Fibroblast of skin of left biceps (primary cell): ENCODE measurements around the gene BICDL1.
"Not testable (repeated sequence)": the region's sequence is repeated elsewhere in the genome, so short reads cannot be mapped to it uniquely, and the experiment has no call there.

Experiments used
- DNase-seq, 2 experiments: peaks; one replicate each; pipeline ENCODE4 v3.0.0-alpha.2; 2013; ENCODE audit warnings: low read depth in 2 of 2

The BICDL1 gene

GRCh38 chr12:119988472-119989360 is at the start of gene BICDL1:
Gene BICDL1 (plus strand): TSS chr12:119989236. CDS start chr12:119989869, 633 bp downstream.
- no peak for DNase-seq

- no peak for DNase-seq
Measured at GRCh38 chr12:119940897-119941296, 48.1 kb upstream of the BICDL1 start.

GRCh38 chr12:119942386-119942785 is 46.6 kb upstream of the BICDL1 start:
- DNase-seq = no peak

GRCh38 chr12:119946213-119946612 is 42.8 kb upstream of the BICDL1 start:
- no peak for DNase-seq

GRCh38 chr12:119949145-119949544 is 39.9 kb upstream of the BICDL1 start:
- DNase-seq = no peak

- DNase-seq = no peak
Measured at GRCh38 chr12:119949594-119949993, 39.4 kb upstream of the BICDL1 start.

- no peak for DNase-seq
Measured at GRCh38 chr12:119956047-119956446, 33.0 kb upstream of the BICDL1 start.

- DNase-seq = no peak
Measured at GRCh38 chr12:119957135-119957534, 31.9 kb upstream of the BICDL1 start.

GRCh38 chr12:119959435-119959834 is 29.6 kb upstream of the BICDL1 start:
- DNase-seq = no peak

GRCh38 chr12:119964123-119964522 is 24.9 kb upstream of the BICDL1 start:
- DNase-seq = no peak

- no peak for DNase-seq
Measured at GRCh38 chr12:119964929-119965328, 24.1 kb upstream of the BICDL1 start.

GRCh38 chr12:119980242-119980641 is 8.8 kb upstream of the BICDL1 start:
- DNase-seq = no peak

- DNase-seq = not testable (repeated sequence)
Measured at GRCh38 chr12:119980702-119981101, 8.3 kb upstream of the BICDL1 start.

- no peak for DNase-seq
Measured at GRCh38 chr12:119989361-119989730, 310 bp downstream of the BICDL1 start.

GRCh38 chr12:119989731-119990381 is 820 bp downstream of the BICDL1 start:
- peak; percentile 14 to 19 for DNase-seq

GRCh38 chr12:119990382-119990874 is 1.4 kb downstream of the BICDL1 start:
- DNase-seq = no peak

GRCh38 chr12:119992129-119992705 is 3.2 kb downstream of the BICDL1 start:
- no peak for DNase-seq

GRCh38 chr12:119994892-119995658 is 6.0 kb downstream of the BICDL1 start:
- no peak for DNase-seq

GRCh38 chr12:119996417-119996816 is 7.4 kb downstream of the BICDL1 start:
- no peak for DNase-seq

- DNase-seq = no peak
Measured at GRCh38 chr12:119998471-119999245, 9.6 kb downstream of the BICDL1 start.

GRCh38 chr12:120000556-120000955 is 11.5 kb downstream of the BICDL1 start:
- no peak for DNase-seq
